Suprapubic skin (tissue), 4 donors: ENCODE measurements around the gene NFKBIA. TPM values are rescaled to one million over a fixed set of nuclear protein-coding genes. Genes with fewer than 3 reads are reported as not detected.

Experiments
- DNase-seq, 2 donors: peaks; one replicate each; pipeline ENCODE4 v3.0.0-alpha.2; 2019; ENCODE audit warnings: low spot score in 2 of 2
- H3K27ac ChIP-seq: fragments of 200-600 bp; sonication (generic); one replicate; pipeline ENCODE4 v1.5.1; 2019
- H3K27me3 ChIP-seq: fragments of 200-600 bp; sonication (generic); one replicate; pipeline ENCODE4 v1.5.1; 2019
- H3K36me3 ChIP-seq: fragments of 200-600 bp; sonication (generic); one replicate; pipeline ENCODE4 v1.5.1; 2019
- H3K4me1 ChIP-seq: fragments of 200-600 bp; sonication (generic); one replicate; pipeline ENCODE4 v1.5.1; 2019
- H3K4me3 ChIP-seq: fragments of 200-600 bp; sonication (generic); one replicate; pipeline ENCODE4 v1.5.1; 2019; ENCODE audit warnings: mild to moderate bottlenecking
- H3K9me3 ChIP-seq: fragments of 200-600 bp; sonication (generic); one replicate; pipeline ENCODE4 v1.5.1; 2019
- EP300 ChIP-seq: sonication (generic); formaldehyde crosslinking; IDR thresholded peaks from one replicate; pipeline ENCODE4 v1.6.1; 2017; ENCODE audit warnings: antibody characterized with exemption
- POLR2A ChIP-seq, 2 donors: fragments of 450-650 bp; IDR thresholded peaks; one replicate each; pipeline ENCODE4 v1.6.1; 2017; ENCODE audit warnings: antibody characterized with exemption in 2 of 2, mild to moderate bottlenecking in 2 of 2, moderate library complexity in 2 of 2
- POLR2AphosphoS5 ChIP-seq, 3 donors: sonication (generic); formaldehyde crosslinking; IDR thresholded peaks; one replicate each; pipeline ENCODE4 v1.6.1; 2017; ENCODE audit warnings: antibody characterized with exemption in 3 of 3
- WGBS: methylation state at CpG from one replicate; pipeline ENCODE4 v1.1.5; 2018; 5-methylcytosine and 5-hydroxymethylcytosine counted together
- total RNA-seq, 4 donors: library from RNA; depleted of rRNA; stranded (reverse); fragments of >200 nt; gene quantifications; one replicate each; pipeline ENCODE4 v1.1.0, GENCODE V29; 2016
- TF ChIP-seq, protein P1 (sequence below), 2 donors: fragments of 200-600 bp in 1 of 2; fragments of 450-650 bp in 1 of 2; sonication (generic) in 1 of 2; IDR thresholded peaks; one replicate each; pipeline ENCODE4 v1.5.1; 2016 to 2019; ENCODE audit warnings: antibody characterized with exemption in 2 of 2, mild to moderate bottlenecking in 1 of 2, moderate library complexity in 1 of 2

NFKBIA gene
- total RNA-seq, 4 donors from 2014 or later = 510 to 768 (median 735) TPM

- 97% methylated on average over 9 of the region's 9 CpGs for WGBS
- peaks cover 37% of the 10 kb centered on the region for H3K4me1 ChIP-seq
Measured at GRCh38 chr14:35389315-35389667, 15.3 kb downstream of the NFKBIA start.

DNA sequence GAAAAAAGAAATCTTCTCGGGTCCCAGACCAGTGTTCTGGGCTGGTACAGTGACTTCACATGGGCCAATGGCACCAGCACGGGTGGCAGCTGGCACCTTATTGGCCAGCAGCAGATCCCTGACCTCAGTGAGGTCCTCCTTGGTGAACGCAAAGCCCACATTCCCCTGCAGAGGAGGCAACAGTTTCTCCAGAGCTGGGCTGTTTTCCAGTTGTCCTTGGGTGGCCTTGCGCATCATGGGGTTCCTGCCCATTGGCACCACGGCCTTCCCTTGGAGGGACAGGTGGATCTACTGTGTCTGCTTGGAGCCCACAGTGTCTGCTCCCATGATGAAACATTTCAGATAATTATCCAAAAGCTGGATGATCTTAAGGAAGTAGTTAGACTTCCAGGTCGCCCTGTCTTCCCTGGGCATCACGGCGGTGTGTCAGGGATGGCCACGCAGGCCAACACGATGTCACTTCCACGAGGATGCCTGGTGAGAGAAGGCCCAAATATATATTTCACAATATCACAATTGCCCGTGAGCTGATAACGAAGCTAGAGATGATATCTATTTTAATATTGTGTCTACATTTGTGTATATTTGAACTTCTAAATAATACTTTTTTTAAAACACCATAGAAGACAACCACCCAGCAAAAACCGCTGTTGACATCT is 15.8 kb downstream of the NFKBIA start:
- Histone ChIP-seq H3K9me3 (no peaks in the 10 kb centered on the region), H3K4me3 (no peak overlapping the region), H3K27me3 (no peaks in the 10 kb centered on the region), H3K4me1 (peaks cover 42% of the 10 kb centered on the region), H3K27ac (no peak overlapping the region), H3K36me3 (no peaks in the 10 kb centered on the region)
- no peak for DNase-seq
- WGBS = 95% methylated on average over 13 of the region's 14 CpGs
- TF ChIP-seq POLR2A (IDR thresholded peaks at IDR 0.05) (no peak), POLR2AphosphoS5 (IDR thresholded peaks at IDR 0.05) (no peak), EP300 (no peak)

More at GRCh38 chr14:35389315-35389667, 15.3 kb downstream of the NFKBIA start:
- Histone ChIP-seq H3K27ac (no peak overlapping the region), H3K27me3 (no peaks in the 10 kb centered on the region), H3K36me3 (no peaks in the 10 kb centered on the region), H3K4me3 (no peak overlapping the region), H3K9me3 (no peaks in the 10 kb centered on the region)
- no peak for TF ChIP-seq POLR2AphosphoS5 (IDR thresholded peaks at IDR 0.05)
- no peak for TF ChIP-seq EP300
- TF ChIP-seq POLR2A (IDR thresholded peaks at IDR 0.05) = no peak
- TF ChIP-seq, protein P1, sequence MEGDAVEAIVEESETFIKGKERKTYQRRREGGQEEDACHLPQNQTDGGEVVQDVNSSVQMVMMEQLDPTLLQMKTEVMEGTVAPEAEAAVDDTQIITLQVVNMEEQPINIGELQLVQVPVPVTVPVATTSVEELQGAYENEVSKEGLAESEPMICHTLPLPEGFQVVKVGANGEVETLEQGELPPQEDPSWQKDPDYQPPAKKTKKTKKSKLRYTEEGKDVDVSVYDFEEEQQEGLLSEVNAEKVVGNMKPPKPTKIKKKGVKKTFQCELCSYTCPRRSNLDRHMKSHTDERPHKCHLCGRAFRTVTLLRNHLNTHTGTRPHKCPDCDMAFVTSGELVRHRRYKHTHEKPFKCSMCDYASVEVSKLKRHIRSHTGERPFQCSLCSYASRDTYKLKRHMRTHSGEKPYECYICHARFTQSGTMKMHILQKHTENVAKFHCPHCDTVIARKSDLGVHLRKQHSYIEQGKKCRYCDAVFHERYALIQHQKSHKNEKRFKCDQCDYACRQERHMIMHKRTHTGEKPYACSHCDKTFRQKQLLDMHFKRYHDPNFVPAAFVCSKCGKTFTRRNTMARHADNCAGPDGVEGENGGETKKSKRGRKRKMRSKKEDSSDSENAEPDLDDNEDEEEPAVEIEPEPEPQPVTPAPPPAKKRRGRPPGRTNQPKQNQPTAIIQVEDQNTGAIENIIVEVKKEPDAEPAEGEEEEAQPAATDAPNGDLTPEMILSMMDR (IDR thresholded peaks at IDR 0.05) = no peak
- no peak for DNase-seq

DNA sequence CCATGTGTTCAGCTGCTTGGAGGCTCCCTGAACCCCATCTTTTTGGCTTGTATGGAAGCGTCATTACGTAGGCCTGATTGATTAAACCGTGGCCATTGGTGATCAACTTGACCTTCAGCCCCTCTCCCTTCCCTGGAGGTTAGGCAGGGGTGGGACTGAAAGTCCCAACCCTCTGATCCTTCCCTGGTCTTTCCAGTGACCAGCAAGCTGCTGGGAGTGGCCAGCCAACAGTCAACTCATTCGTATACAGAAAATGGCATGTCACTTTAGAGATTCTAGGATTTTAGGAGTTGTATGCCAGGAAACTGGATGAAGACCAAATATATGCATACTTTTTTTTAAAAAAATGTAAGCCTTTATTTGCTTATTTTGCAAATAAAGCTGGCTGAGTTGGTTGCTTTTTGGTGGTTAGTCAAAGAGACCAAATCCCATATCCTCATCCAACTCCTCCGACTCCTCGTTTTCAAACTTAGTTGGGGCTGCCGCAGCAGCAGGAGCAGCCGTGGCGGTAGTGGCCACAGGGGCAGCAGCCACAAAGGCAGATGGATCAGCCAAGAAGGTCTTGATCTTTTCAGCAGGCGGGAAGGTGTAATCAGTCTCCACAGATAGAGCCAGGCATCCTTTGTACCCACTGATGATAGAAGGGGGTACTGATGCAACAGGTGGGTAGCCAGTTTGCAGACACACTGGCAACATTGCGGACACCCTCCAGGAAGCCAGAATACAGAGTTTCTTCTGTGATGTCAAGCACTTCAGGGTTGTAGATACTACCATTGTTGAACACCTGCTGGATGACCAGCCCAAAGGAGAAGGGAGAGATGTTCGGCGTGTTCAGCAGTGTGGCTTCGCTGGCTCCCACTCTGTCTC is 16.6 kb downstream of the NFKBIA start:
- H3K4me3 ChIP-seq = no peak overlapping the region
- no peaks in the 10 kb centered on the region for H3K36me3 ChIP-seq
- peaks cover 43% of the 10 kb centered on the region for H3K4me1 ChIP-seq
- WGBS = 92% methylated on average over 14 of the region's 14 CpGs
- no peaks in the 10 kb centered on the region for H3K9me3 ChIP-seq
- no peak for DNase-seq
- H3K27ac ChIP-seq = no peak overlapping the region
- H3K27me3 ChIP-seq = no peaks in the 10 kb centered on the region
- TF ChIP-seq, protein P1 (IDR thresholded peaks at IDR 0.05) = no peak
- TF ChIP-seq POLR2A (IDR thresholded peaks at IDR 0.05) (no peak), POLR2AphosphoS5 (IDR thresholded peaks at IDR 0.05) (no peak), EP300 (no peak)

DNA sequence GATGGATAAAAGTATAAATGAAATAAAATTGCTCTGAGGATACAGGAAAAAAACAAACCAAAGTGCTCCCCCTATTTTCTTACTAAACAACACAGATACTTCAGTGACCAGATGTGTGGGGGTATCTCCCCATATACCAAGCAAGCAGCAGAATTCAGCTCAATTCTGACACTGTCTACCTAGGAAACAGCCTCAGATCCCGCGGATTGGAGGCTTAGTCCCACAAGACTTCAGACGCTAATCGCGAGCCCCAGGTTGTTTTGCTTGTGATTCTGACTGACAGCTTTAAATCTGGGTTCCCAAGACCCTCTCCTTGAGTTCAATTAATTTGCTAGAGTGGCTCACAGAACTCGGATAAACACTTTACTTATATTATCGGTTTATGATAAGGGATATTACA is 17.3 kb downstream of the NFKBIA start:
- DNase-seq = no peak
- WGBS = 94% methylated on average over 7 of the region's 7 CpGs
- Histone ChIP-seq H3K4me3 (no peak overlapping the region), H3K4me1 (peaks cover 43% of the 10 kb centered on the region), H3K36me3 (no peaks in the 10 kb centered on the region), H3K27me3 (no peaks in the 10 kb centered on the region), H3K27ac (peak overlapping the region; percentile 57), H3K9me3 (no peaks in the 10 kb centered on the region)
- TF ChIP-seq, protein P1 (IDR thresholded peaks at IDR 0.05) = no peak
- TF ChIP-seq POLR2A (IDR thresholded peaks at IDR 0.05) = no peak
- no peak for TF ChIP-seq EP300
- TF ChIP-seq POLR2AphosphoS5 (IDR thresholded peaks at IDR 0.05) = no peak

DNA sequence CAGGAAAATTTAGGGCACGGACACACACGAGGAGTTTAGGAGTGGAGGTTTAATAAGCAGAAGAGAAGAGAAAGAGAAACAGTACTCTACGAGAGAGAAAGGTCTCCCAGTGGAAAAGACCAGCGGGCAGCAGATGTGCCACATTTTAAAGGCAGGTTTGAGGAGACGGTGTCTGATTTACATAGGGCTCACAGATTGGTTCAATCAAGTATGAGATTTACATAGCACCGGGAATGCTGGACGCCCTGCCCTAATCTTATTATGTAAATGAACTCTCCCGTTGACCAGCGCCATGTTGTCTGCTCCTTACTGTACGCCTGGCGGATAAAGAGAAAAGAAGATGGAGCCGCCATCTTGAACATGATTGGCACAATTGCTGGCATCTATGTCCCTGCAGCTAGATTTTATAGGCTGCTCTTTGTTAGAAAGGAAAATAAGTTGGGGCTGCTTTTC is 17.9 kb downstream of the NFKBIA start:
- H3K36me3 ChIP-seq = no peaks in the 10 kb centered on the region
- no peaks in the 10 kb centered on the region for H3K27me3 ChIP-seq
- H3K9me3 ChIP-seq = no peaks in the 10 kb centered on the region
- no peak for DNase-seq
- TF ChIP-seq POLR2AphosphoS5 (IDR thresholded peaks at IDR 0.05) (no peak), POLR2A (IDR thresholded peaks at IDR 0.05) (no peak), EP300 (no peak)
- TF ChIP-seq, protein P1 (IDR thresholded peaks at IDR 0.05) = no peak
- H3K4me1 ChIP-seq = peaks cover 43% of the 10 kb centered on the region
- WGBS = 46% methylated on average over 12 of the region's 12 CpGs
- H3K4me3 ChIP-seq = no peak overlapping the region
- H3K27ac ChIP-seq = peak overlapping the region; percentile 57
